ENCODE results near the gene ACTR10.
A peak's percentile ranks its signal among the peaks of the same experiment; 100 is the strongest.

Gene ACTR10

GRCh38 chr14:58199726-58200479 is at the start of gene ACTR10:
Gene ACTR10, plus strand, starts transcription at chr14:58200149. Its CDS starts 69 bp downstream, at chr14:58200218.
- peak; percentile 59 for DNase-seq

DNA sequence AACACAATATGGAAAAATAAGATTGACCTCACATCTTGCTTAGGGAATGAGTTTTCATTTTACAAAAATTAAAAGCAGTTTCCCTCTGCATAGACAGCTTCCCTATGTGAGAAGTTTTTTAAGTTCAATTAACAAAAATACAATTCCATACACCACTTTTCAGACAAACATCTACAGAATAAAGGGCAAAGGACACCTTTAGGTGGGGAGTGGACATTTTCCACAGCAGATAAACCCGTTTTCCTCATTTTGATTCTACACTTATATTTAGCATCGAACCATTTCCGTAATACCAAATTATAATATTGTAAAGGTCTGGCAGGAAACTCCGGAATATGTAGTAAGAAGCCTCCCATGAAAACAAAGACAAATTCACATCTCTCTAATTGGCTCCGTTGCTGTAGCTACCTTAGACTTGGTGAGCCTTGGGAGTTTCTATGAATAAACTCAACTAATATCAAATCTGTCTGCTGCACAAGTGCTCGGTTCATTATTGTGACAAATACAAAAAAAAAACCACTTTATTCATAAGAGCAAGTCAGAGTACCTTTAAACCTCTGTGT is 49.6 kb upstream of the ACTR10 start:
- DNase-seq: no peak

DNA sequence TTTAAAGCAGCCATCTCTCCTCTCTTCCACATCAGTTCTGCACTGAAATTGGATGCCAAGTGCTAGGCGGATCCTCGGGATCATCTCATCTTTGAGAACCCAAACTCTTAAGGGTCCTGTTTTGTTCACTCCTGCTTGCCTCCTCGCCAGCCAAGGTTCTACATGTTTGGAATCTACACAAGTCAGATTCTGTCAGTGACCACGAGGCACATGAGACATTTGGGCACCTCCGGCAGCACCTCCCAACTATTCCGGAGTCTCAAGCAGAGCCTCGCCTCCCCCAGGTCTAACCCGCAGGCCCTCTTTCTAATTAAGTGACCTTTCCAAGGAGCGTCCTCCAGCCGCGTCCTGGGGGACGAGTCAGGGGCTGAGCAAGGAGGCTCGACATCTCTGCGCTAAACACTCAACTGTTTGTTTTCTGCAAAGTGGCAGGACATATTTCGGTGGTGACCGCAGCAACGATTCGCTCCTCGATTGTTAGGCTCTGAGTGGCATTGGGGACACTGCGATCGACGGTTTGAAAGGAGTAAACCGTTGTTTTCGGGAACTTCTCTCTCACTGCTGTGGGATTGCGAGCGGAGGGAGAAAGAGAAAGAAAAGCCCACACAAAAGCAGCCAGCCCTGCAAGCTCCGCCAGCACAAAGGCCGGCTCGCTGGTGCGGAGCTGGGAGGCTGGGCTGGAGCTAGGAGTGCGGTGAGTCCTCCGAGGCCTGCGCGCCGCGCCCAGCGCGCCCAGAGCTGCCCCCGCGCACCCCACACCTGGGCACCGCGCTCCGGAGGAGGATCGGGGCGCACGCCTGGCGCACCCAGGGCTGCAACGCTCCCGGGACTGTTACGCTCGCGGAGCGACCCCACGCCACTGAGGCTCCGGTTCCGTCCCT is 48.6 kb upstream of the ACTR10 start:
- no peak for DNase-seq

DNA sequence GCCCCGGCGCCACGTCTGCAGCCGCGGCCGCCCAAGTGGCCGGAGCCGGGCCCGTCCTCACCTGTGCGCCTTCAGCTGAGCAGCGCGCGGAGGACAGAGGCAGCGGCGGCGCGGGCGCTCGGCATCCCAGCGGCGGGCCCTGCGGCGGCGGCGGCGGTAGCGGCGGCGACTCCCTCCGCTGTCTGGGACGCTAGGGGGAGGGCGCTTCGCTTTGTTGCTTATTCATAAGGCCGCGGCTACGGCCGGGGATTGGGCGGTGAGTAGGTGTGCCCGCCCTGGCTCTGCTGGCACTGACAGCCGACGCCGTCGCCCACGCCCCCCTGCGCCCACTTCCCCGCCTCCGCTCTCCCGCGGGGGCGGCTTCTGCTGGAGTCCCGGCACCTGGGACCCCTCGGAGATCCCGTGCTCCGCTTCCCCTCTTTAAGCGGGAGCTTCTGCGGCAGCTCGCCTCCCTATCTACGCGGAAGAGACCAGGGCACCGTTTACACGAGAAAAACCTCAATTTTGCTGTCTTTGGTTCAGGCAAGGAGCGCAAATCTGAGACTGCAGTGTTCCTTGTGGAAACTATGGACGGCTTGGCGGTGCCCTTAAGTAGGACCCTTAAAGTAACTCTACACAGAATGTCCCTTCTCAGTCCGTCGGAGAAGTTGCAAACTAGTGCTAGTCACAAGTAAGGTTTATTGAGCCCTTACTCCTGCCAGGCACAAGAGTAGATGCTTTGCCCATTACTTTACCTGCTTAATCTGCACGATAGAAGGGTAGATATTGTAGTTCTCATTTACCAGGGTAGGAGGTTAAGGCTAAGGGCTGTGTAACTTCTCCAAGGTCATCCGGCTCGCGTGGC is 47.7 kb upstream of the ACTR10 start, which contains the start of gene ARMH4:
ARMH4 (minus strand) TSS at position 200 of the 844 bp plus-strand sequence. CDS start 12,855 bp downstream, outside the sequence.
- peak; percentile 44 for DNase-seq

DNA sequence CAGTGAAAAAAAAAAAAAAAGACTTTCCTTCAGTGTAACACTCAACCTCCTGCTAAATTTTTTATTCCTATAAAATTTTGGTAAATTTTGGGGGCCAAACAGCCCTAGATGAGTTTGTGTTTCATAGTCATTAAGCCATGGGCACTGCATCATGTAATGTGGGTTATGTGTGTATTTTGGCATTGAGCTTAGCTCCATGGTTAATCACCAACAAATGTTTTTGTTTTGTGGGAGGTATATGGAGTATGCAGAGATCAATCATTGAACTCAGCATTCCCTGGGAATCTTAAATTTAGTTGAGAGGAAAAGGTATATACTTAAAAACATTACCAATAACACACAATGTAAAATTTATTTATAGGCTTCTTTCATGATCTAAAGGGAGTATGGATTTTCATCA is 39.4 kb upstream of the ACTR10 start:
- DNase-seq: no peak

DNA sequence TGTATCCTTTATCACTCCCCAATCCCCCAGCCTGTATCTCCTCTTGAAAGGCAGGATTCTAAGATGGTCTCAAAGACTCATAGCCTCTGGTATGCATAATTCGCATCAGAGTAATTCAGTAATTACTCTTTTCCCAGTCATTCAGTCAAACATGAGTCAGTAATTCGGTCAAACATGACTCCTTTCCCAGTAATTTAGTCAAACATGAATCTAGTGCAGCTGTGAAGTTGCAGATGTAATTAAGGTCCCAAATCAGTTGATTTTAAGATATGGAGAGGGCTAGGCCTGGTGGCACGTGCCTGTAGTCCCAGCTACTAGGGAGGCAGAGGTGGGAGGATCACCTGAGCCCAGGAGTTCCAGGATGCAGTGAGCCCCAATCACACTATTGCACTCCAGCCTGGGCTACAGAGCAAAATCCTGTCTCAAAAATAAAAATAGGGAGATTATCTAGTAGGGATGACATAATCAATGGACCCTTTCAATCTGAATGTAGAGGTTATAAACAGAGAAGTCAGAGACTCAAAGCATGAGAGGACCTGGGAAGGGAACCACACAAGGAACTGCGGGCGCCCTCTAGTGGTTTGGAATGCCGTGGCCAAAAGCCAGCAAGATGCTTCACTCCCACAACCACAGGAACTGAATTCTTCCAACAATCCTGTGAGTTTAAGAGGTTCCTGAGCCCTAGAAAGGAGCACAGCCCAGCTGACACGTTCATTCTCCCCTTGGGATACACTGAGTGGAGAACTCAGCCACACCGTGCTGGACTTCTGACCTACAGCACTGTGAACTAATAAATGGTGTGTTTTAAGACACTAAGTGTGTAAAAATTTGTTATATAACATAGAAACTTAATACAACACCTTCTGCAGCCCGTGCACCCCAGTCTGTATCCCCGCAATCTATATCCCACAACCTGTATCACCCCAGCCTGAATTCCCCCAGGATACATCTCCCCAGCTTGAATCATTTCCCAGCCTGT is 33.7 kb upstream of the ACTR10 start:
- DNase-seq: peak; percentile 60

GRCh38 chr14:58167057-58167456 is 32.9 kb upstream of the ACTR10 start:
- peak; percentile 30 for DNase-seq

DNA sequence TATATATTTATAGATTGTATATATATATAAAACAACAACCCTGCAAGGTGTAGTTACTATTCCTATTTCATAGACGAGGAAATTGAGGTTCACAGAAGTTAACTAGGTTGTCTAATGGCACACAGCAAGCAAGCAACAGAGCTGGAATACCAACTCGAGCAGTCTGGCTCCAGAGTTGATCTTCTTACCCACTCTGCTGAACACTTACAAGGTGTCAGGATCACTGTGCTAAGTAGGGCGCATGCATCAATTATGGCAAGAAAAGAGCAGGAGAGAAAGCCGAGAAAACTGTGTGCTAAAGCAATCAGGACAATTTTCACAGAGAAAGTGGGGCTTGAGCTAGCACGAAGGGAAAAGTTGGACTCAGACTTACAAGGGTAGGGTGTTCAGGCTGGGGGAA is 32.1 kb upstream of the ACTR10 start:
- DNase-seq: no peak

DNA sequence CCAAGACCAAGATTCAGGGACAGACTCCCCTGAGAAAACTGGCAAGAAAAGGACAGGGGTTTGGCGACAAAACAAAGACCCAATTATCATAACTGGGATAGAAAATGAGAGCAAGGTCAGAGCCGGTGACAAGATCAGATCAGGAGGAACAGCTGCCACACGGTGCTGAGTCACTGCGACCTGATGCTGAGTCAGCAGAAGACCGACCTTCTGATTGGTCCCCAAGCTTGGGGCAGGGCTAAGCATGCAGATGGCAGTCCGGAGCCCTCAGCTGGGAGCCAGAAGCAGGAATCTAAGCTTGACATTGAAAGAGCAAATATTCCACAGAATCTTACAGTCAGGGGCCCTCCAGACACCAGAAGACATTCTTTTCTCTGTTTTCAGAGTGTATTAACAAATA is 28.9 kb upstream of the ACTR10 start:
- DNase-seq: peak; percentile 86

GRCh38 chr14:58177125-58177524 is 22.8 kb upstream of the ACTR10 start:
- DNase-seq: no peak

DNA sequence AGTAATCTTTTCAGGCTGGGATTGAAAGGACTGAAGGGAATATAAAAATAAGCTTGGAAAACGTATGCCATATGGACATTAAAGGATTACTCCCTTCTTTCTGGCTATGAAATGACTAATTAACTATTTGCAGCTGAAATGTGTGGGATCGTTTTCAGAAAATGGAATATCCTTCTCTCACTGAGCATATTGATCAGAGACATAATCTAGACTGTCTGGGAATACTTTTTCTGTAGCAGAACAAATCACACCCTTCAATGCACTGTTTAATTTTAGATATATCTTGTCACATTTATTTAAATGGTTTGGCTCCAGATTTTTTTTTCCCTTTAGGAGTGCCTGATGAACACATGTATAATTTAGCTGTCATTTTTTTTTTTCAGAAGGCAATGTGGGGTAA is 10.8 kb upstream of the ACTR10 start:
- DNase-seq: no peak

DNA sequence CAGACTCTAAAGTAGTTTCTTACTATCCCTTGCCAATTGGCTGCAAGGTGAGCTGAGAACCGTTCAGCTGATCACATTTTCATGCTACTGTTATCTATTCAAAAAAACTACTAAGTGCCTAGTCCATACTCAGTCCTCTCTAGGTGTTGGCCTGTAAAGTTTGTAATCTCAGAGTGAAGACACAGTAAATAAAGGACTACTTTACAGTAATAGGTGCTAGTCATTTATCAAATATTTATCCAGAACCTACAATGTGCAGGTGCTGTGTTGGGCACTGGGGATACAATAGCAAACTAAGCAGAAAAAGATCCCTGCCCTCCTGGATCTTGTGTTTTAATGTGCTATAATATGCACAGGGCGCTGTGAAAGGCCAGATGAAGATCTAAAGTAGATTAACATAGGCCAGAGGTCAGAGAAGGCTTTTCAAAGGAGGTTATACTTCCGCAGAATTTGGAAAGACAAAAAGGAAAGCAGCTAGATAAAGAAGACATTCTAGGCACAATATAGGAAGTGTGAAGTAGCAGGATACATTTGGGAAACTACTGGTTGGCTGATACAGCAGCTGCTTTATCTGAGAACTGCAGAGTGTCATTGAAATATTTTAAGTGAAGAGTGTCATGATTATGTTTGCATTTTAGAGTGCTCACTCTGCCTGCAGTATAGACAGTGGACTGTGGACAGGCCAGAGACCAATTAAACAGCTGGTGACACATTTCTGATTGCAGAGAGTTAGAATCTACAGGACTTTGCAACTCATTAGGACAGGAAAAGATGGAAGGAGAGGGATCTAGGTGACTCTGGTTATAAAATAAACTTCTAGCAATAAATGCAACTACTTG is 8.0 kb upstream of the ACTR10 start:
- no peak for DNase-seq

- DNase-seq: no peak
These were observed 6.4 kb upstream of the ACTR10 start for GRCh38 chr14:58193542-58193941.

GRCh38 chr14:58196198-58196597 is 3.8 kb upstream of the ACTR10 start:
- DNase-seq: no peak

DNA sequence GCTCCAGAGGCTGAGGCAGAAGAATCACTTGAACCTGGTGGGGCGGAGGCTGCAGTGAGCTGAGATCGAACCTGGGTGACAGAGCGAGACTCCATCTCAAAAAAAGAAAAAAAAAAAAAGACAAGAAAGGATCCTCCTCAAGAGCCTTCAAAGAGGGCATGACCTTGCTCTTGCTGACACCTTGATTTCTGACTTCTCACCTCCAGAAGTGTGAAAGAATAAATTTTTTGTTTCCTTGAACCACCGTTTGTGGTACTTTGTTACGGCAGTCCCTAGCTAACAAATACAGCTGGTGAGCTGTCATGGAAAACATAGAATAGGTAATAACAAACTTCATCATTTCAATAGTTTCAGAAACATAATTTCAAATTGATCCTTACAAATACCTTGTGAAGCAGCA is 1.9 kb upstream of the ACTR10 start:
- DNase-seq: no peak

- no peak for DNase-seq
These were observed 512 bp downstream of the ACTR10 start for GRCh38 chr14:58200480-58200841.

DNA sequence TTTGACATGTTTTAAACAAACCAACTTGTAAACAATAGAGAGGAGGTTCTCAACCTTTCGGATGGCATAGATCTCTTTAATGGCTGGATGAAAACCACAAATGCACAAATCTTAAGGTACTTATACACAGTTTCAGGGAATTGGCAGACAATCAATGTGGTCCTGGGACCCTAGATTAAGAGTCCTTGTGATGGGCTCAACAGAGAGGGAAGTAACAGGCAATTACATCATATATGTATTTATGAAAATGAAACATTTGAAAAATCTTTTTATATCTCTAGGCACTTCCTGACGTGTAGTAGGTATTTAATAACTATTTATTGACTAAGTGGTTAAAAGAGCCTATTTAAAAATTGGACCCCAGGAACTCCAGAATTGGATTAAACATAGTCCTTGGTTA is 897 bp downstream of the ACTR10 start:
- DNase-seq: no peak

- no peak for DNase-seq
These were observed 13.2 kb downstream of the ACTR10 start for GRCh38 chr14:58213176-58213575.

- no peak for DNase-seq
These were observed 15.4 kb downstream of the ACTR10 start for GRCh38 chr14:58215191-58215914.

DNA sequence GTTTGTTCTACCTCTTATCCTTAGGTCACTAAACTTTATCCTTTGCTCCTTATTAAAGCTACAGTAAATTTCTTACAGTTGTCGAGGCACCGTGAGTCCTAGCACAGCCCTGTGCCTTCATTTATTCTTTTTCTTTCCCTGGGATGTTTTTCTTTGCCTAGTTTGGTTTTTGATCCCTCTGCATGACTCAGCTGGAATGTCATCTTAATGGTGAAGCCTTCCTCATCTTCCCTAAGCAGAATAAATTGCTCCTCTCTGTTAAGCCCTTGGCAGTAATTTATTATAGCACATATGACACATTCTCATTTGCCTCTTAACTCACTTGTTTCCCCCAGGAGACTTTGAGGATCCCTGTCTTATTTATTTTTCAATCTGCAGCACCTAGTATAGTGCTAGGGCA is 16.6 kb downstream of the ACTR10 start:
- DNase-seq: no peak

Measured in NCI-H446 treated with DMSO at 0.1 percent for 48 hours (cell line).